Omental fat pad (tissue), 4 donors: ENCODE results near the gene PPFIA4. TPM values are rescaled to one million over a fixed set of nuclear protein-coding genes. Genes with fewer than 3 reads are reported as not detected.

Source experiments
- ATAC-seq: fragments of 150-250 bp; one replicate; pipeline ENCODE4 v1.9.1; 2016; ENCODE audit warnings: mild to moderate bottlenecking, moderate library complexity; ENCODE audit not compliant: low FRiP score
- DNase-seq: peaks from one replicate; pipeline ENCODE4 v3.0.0-alpha.2; 2019; ENCODE audit warnings: low spot score
- total RNA-seq, 4 donors: library from RNA; depleted of rRNA; stranded (reverse); fragments of >200 nt; gene quantifications; one replicate each; pipeline ENCODE4 v1.1.0, GENCODE V29; 2016
- TF ChIP-seq, protein P1 (sequence below), 3 donors: fragments of 450-650 bp; IDR thresholded peaks; one replicate each; pipeline ENCODE4 v1.5.1; 2016 to 2017; ENCODE audit warnings: antibody characterized with exemption in 3 of 3, mild to moderate bottlenecking in 3 of 3, moderate library complexity in 2 of 3

PPFIA4 gene
- total RNA-seq, 4 donors from 2014 or later, result 0.72 to 1.4 (median 1.2) TPM; not detected in 1

DNA sequence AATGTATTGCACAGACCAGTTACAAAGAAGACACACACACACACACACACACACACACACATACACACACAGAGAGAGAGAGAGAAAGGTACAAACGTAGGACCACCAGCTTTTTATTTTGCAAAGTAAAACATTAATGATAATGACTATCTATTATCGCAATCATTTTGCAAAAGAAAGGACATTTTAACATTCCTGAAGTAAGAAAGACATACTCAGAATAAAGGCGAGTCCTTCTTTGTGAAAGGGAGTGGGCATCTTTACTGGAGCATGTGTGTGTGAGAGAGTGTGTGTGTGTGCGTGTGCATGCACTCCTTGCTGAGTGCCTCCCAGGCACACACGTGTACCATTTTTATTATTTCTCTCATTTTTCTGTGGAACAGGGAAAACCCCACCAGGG lies 28.4 kb downstream of the PPFIA4 start:
- DNase-seq (no peak), ATAC-seq (no peak)

DNA sequence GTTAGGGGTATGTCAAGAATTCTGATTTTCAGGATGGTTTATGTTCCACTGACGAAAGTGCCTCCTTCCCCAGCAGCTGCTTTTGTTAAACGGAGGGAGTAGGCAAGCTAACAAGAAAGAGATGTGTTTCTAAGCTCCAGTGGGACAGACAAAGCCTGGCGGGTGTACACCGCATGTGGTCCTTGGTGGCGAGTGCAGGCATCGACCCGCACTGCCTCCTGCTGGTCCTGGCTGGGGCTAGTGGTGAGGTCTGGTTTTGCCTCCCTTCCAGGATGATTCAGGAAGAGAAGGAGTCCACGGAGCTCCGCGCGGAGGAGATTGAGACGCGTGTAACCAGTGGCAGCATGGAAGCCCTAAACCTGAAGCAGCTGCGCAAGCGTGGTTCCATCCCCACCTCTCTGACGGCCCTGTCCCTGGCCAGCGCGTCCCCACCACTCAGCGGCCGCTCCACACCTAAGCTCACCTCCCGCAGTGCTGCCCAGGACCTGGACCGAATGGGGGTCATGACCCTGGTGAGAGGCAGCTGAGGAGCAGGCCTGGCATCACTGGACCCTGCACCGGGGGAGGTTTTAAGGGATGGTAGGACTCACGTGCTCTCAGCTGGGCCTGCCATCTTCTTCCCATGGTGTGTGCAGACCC lies 29.0 kb downstream of the PPFIA4 start:
- ATAC-seq (no peak), DNase-seq (no peak)
- TF ChIP-seq, protein P1, sequence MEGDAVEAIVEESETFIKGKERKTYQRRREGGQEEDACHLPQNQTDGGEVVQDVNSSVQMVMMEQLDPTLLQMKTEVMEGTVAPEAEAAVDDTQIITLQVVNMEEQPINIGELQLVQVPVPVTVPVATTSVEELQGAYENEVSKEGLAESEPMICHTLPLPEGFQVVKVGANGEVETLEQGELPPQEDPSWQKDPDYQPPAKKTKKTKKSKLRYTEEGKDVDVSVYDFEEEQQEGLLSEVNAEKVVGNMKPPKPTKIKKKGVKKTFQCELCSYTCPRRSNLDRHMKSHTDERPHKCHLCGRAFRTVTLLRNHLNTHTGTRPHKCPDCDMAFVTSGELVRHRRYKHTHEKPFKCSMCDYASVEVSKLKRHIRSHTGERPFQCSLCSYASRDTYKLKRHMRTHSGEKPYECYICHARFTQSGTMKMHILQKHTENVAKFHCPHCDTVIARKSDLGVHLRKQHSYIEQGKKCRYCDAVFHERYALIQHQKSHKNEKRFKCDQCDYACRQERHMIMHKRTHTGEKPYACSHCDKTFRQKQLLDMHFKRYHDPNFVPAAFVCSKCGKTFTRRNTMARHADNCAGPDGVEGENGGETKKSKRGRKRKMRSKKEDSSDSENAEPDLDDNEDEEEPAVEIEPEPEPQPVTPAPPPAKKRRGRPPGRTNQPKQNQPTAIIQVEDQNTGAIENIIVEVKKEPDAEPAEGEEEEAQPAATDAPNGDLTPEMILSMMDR (IDR thresholded peaks at IDR 0.05), result no peak

More for the DNA sequence above, 28.4 kb downstream of the PPFIA4 start:
- TF ChIP-seq, protein P1 (IDR thresholded peaks at IDR 0.05), result no peak

DNA sequence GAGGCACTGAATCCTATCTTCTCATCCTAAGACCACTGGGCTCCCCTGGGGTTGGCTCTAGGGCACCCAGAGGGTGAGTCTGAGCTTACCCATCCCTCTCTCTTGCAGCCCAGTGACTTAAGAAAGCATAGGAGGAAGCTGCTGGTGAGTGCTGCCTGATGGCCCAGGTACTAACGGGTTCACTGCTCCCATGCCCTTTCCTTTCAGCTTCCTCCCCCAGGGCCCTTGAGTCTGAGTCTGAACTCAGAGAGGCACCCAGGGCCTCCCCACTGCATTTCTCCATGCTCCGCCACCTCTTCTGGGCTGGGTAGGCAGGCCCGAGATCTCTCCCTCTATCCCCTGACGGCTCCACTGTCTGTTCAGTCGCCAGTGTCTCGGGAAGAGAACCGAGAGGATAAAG lies 29.7 kb downstream of the PPFIA4 start:
- TF ChIP-seq, protein P1 (IDR thresholded peaks at IDR 0.05), result no peak
- DNase-seq (no peak), ATAC-seq (no peak)

DNA sequence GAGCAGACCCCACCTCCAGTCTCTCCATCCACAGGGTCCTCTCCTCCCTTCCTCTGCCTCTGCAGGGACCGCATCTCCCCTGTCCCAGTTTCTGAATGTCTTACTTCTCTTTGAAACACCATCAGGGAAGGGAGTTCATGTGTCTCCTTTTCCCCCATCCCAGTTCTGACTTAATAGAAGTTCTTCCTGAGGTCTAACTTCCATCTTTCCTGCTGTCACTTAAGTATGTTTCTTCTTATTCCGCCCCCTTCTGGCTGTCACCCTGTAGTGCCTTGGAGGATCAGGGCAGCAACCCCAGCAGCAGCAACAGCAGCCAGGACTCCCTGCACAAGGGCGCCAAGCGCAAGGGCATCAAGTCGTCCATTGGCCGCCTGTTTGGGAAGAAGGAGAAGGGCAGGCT lies 30.2 kb downstream of the PPFIA4 start:
- TF ChIP-seq, protein P1 (IDR thresholded peaks at IDR 0.05), result no peak
- no peak for ATAC-seq
- no peak for DNase-seq

DNA sequence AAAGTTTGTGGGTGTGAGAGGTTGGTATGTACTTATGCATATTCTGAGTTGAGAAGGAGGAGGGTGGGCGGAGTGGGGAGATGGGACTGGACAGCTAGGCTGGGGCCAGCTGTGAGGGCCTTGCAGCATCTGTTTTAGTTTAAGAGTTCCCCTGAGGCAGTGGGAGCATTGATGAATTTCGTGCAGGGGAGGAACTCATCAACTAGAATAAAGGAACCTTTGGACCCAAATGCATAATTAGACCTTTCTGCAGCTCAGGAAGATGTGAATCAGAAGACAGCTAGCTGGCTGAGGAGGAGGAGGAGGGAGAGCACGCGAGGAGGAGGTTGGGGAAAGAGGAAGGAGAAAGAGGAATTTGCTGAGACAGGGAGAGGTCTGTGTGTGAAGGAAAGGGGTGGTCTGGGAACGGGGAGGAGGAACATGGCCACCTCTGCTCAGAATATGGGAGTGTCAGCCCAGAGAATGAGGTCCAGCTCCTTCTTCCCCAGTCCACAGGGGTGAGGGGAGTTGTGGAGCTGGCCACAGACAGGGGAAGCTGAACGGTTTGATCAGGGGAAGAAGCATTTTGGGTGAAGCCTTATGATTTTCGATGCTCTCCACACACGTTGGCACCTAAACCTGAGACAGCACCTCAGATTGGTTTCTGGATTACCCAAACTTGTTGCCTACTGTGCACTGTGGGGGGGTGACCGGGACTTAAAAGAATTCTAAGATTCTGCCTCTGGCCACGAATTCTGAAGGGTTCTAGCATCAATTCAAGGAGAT lies 31.8 kb downstream of the PPFIA4 start:
- DNase-seq (no peak), ATAC-seq (no peak)
- TF ChIP-seq, protein P1 (IDR thresholded peaks at IDR 0.05), result no peak

DNA sequence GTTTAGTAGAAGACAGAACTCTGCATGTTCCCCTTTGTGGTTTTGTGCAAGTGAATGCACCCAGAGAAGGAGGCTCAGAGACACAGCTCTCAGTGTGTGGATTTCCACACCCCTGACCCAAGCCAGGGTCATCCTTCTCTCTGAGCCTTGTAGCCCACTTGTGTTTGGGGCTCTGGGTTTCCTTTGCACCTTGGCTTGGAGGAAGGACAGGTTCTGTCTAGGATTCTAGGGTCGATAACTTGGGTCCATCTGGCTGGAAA lies 32.3 kb downstream of the PPFIA4 start:
- ATAC-seq (no peak), DNase-seq (no peak)
- TF ChIP-seq, protein P1 (IDR thresholded peaks at IDR 0.05), result no peak

DNA sequence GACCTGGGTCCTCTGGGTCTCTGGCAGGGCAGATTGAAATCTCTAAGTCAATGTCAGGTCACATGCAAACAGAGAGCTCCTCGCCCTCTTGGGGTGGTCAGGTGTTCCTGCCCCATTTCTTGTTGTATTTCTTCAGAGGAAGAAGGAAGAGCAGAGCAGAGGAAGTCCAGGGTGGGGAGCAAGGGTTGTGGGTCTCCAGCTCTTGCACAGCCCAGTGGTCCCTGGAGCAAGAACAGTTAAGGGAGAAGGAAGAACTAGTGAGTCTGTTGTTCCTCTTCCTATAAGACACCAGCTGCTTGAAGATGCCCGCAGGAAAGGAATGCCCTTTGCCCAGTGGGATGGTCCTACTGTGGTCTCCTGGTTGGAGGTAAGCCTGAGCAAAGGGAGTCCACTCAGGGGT lies 33.2 kb downstream of the PPFIA4 start:
- DNase-seq (no peak), ATAC-seq (no peak)
- TF ChIP-seq, protein P1 (IDR thresholded peaks at IDR 0.05), result no peak
